ENCODE data around the gene PCF11. TPM values are rescaled to one million over a fixed set of nuclear protein-coding genes. Genes with fewer than 3 reads are reported as not detected.
A peak's percentile ranks its signal among the peaks of the same experiment; 100 is the strongest.

Gene PCF11
- total and polyA plus RNA-seq, 11 donors = 15.2 to 35.7 (median 25.5) TPM

DNA sequence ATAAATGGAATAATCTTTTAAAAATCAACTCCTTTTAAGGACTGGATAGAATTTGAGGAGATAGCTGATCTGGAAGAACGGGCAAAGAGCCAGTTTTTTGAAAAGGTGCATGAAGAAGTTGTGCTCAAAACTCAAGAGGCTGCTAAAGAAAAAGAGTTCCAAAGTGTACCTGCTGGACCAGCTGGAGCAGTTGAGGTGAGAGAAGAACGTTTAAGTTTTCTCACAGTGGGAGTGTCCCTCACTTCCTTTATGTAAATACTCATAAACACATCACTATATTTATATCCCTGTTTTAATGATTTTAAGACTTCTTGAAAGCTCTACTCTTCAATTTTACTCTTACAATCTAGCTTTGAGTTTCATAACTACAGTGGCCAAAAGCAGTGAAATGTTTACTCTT lies 24.9 kb downstream of the PCF11 start:
- H3K36me3 ChIP-seq = peaks cover 0 to 100% (median 99%) of the 10 kb centered on the region in 9 donors
- no peak for ATAC-seq

GRCh38 chr11:83185767-83186166 lies 28.8 kb downstream of the PCF11 start:
- H3K36me3 ChIP-seq = peaks cover 0 to 100% (median 90%) of the 10 kb centered on the region in 9 donors
- H3K4me3 ChIP-seq = no peak overlapping the region
- DNase-seq (no peak), ATAC-seq (peak in 1 of 4 donors; percentile 20)
- WGBS, 4 donors = 89 to 98% (median 97%) methylated on average over 1 of the region's 1 CpG
- no peaks in the 10 kb centered on the region for H3K4me1 ChIP-seq
- H3K27me3 ChIP-seq = no peaks in the 10 kb centered on the region
- TF ChIP-seq POLR2A (IDR thresholded peaks at IDR 0.05) = no peak
- TF ChIP-seq, protein P1, sequence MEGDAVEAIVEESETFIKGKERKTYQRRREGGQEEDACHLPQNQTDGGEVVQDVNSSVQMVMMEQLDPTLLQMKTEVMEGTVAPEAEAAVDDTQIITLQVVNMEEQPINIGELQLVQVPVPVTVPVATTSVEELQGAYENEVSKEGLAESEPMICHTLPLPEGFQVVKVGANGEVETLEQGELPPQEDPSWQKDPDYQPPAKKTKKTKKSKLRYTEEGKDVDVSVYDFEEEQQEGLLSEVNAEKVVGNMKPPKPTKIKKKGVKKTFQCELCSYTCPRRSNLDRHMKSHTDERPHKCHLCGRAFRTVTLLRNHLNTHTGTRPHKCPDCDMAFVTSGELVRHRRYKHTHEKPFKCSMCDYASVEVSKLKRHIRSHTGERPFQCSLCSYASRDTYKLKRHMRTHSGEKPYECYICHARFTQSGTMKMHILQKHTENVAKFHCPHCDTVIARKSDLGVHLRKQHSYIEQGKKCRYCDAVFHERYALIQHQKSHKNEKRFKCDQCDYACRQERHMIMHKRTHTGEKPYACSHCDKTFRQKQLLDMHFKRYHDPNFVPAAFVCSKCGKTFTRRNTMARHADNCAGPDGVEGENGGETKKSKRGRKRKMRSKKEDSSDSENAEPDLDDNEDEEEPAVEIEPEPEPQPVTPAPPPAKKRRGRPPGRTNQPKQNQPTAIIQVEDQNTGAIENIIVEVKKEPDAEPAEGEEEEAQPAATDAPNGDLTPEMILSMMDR (IDR thresholded peaks at IDR 0.05) = no peak
- intact Hi-C loops (cut with DNase I) = no loop called here
- no peaks in the 10 kb centered on the region for H3K9me3 ChIP-seq
- H3K27ac ChIP-seq = no peak overlapping the region

More for the DNA sequence above, 24.9 kb downstream of the PCF11 start:
- no peaks in the 10 kb centered on the region for H3K27me3 ChIP-seq
- intact Hi-C loops (cut with DNase I) = no loop called here
- TF ChIP-seq, protein P1 (IDR thresholded peaks at IDR 0.05) = no peak
- no peak for TF ChIP-seq POLR2A (IDR thresholded peaks at IDR 0.05)
- no peak overlapping the region for H3K27ac ChIP-seq
- no peak for DNase-seq
- H3K4me1 ChIP-seq = peaks cover 0 to 6% (median 0%) of the 10 kb centered on the region in 12 donors
- no peak overlapping the region for H3K4me3 ChIP-seq
- no peaks in the 10 kb centered on the region for H3K9me3 ChIP-seq
- 60 to 71% (median 67%) methylated on average over 2 of the region's 2 CpGs for WGBS, 4 donors

DNA sequence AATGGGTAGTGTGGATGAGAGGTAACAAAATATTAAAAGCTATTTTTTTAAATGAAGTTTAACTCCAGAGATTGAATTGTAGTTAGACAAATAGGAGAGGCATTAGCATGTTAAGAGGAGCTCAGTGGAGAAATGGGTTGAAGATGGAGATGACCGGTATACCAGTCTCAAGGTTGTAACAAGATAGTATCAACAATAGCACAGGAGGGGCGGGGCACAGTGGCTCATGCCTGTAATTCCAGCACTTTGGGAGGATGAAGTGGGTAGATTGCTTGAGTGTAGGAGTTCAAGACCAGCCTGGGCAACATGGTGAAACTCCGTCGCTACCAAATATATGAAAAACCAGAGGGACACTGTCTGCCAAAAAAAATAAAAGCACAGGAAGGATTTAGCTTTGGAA lies 30.5 kb downstream of the PCF11 start:
- no peak overlapping the region for H3K4me3 ChIP-seq
- H3K4me1 ChIP-seq = peaks cover 0 to 12% (median 8%) of the 10 kb centered on the region in 12 donors
- intact Hi-C loops (cut with DNase I) = no loop called here
- H3K9me3 ChIP-seq = no peaks in the 10 kb centered on the region
- 75 to 96% (median 92%) methylated on average over 4 of the region's 4 CpGs for WGBS, 4 donors
- no peak for DNase-seq
- no peak overlapping the region for H3K27ac ChIP-seq
- no peaks in the 10 kb centered on the region for H3K27me3 ChIP-seq
- peak in 2 of 4 donors; percentile 18 to 20 for ATAC-seq
- TF ChIP-seq, protein P1 (IDR thresholded peaks at IDR 0.05) = no peak
- no peak for TF ChIP-seq POLR2A (IDR thresholded peaks at IDR 0.05)
- H3K36me3 ChIP-seq = peaks cover 0 to 99% (median 88%) of the 10 kb centered on the region in 9 donors

DNA sequence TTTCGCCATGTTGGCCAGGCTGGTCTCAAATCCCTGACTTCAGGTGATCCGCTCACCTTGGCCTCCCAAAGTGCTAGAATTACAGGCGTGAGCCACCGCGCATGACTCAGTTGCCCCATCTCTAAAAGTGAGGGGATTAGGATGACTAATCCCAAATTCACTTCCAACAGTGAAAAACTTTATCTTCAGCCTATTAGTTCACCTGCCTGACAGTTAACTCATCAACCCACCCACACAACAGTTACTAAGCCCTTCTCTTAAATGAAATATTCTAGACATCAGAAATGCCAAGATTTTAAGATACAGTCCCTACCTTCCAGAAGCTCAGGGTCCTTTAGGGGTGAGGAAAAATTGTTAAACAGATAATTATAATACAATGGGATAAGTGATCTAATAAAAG lies 34.6 kb downstream of the PCF11 start:
- TF ChIP-seq, protein P1 (IDR thresholded peaks at IDR 0.05) = no peak
- no peak for TF ChIP-seq POLR2A (IDR thresholded peaks at IDR 0.05)
- Histone ChIP-seq H3K27me3 (no peaks in the 10 kb centered on the region), H3K4me3 (no peak overlapping the region), H3K36me3 (peaks cover 0 to 58% (median 48%) of the 10 kb centered on the region in 9 donors), H3K27ac (no peak overlapping the region), H3K4me1 (peaks cover 0 to 31% (median 24%) of the 10 kb centered on the region in 12 donors), H3K9me3 (no peaks in the 10 kb centered on the region)
- DNase-seq (no peak), ATAC-seq (no peak)
- intact Hi-C loops (cut with DNase I) = loop anchor here in 8 of 10 donors (5.0 to 10.0 kb wide), 7 partner anchors 34 to 289 kb away; partner anchors contain the start of genes DDIAS (in 6 of the 8), PCF11 (in 6 of the 8), PRCP (in 6 of the 8) and RAB30 (in 2 of the 8)
- WGBS, 4 donors = 94 to 97% (median 95%) methylated on average over 5 of the region's 5 CpGs

All from heart left ventricle (tissue), 16 donors.